GM23338 (cell line): ENCODE data around the gene SLC26A5.
A peak's percentile ranks its signal among the peaks of the same experiment; 100 is the strongest.

Experiments
- CREB1 ChIP-seq: fragments of 250-450 bp; sonication (Bioruptor Pico); IDR thresholded peaks from 2 replicates; pipeline ENCODE4 v1.5.0; 2020; ENCODE audit warnings: low read depth, mild to moderate bottlenecking, moderate library complexity
- EZH2 ChIP-seq: fragments of 200-600 bp; sonication (generic); IDR thresholded peaks from one replicate; pipeline ENCODE4 v1.8.0; 2017; ENCODE audit warnings: antibody characterized with exemption, mild to moderate bottlenecking, low read depth; ENCODE audit not compliant: unreplicated experiment
- EZH2phosphoT487 ChIP-seq: fragments of 200-600 bp; sonication (generic); IDR thresholded peaks from one replicate; pipeline ENCODE4 v1.8.1; 2018; ENCODE audit warnings: antibody characterized with exemption; ENCODE audit not compliant: unreplicated experiment
- NANOG ChIP-seq: IDR thresholded peaks from 2 replicates; pipeline ENCODE4 v1.6.1; 2016; ENCODE audit warnings: antibody characterized with exemption, borderline replicate concordance
- POLR2AphosphoS5 ChIP-seq: IDR thresholded peaks from 2 replicates; pipeline ENCODE4 v1.6.1; 2016; ENCODE audit warnings: antibody characterized with exemption, low read depth
- REST ChIP-seq: IDR thresholded peaks from one replicate; pipeline ENCODE4 v1.6.1; 2018; ENCODE audit warnings: antibody characterized with exemption; ENCODE audit not compliant: unreplicated experiment
- STAT1 ChIP-seq: IDR thresholded peaks from one replicate; pipeline ENCODE4 v1.6.1; 2016; ENCODE audit warnings: antibody characterized with exemption; ENCODE audit not compliant: unreplicated experiment
- TF ChIP-seq, protein P1 (sequence below), 2 experiments: fragments of 200-600 bp in 1 of 2; sonication (generic) in 1 of 2; conservative IDR thresholded peaks; 2 replicates each; pipeline versions ENCODE4 v1.5.1 to v1.6.1; 2016 to 2017; ENCODE audit warnings: antibody characterized with exemption in 2 of 2, low read depth in 2 of 2, mild to moderate bottlenecking in 2 of 2, moderate library complexity in 1 of 2
- TF ChIP-seq, protein P2 (sequence below): IDR thresholded peaks from 2 replicates; pipeline ENCODE4 v1.6.1; 2016; ENCODE audit warnings: antibody characterized with exemption

- TF ChIP-seq, protein P1, sequence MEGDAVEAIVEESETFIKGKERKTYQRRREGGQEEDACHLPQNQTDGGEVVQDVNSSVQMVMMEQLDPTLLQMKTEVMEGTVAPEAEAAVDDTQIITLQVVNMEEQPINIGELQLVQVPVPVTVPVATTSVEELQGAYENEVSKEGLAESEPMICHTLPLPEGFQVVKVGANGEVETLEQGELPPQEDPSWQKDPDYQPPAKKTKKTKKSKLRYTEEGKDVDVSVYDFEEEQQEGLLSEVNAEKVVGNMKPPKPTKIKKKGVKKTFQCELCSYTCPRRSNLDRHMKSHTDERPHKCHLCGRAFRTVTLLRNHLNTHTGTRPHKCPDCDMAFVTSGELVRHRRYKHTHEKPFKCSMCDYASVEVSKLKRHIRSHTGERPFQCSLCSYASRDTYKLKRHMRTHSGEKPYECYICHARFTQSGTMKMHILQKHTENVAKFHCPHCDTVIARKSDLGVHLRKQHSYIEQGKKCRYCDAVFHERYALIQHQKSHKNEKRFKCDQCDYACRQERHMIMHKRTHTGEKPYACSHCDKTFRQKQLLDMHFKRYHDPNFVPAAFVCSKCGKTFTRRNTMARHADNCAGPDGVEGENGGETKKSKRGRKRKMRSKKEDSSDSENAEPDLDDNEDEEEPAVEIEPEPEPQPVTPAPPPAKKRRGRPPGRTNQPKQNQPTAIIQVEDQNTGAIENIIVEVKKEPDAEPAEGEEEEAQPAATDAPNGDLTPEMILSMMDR (conservative IDR thresholded peaks at IDR 0.05; ENCODE audit: low read depth in 2 of 2) = no peak
- TF ChIP-seq NANOG (no peak), STAT1 (no peak), EZH2phosphoT487 (no peak), POLR2AphosphoS5 (peak; percentile 80), EZH2 (no peak), REST (no peak), CREB1 (CRISPR knock-in tag) (peak; percentile 77)
- TF ChIP-seq, protein P2, sequence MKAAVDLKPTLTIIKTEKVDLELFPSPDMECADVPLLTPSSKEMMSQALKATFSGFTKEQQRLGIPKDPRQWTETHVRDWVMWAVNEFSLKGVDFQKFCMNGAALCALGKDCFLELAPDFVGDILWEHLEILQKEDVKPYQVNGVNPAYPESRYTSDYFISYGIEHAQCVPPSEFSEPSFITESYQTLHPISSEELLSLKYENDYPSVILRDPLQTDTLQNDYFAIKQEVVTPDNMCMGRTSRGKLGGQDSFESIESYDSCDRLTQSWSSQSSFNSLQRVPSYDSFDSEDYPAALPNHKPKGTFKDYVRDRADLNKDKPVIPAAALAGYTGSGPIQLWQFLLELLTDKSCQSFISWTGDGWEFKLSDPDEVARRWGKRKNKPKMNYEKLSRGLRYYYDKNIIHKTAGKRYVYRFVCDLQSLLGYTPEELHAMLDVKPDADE = peak; percentile 75
Observed at GRCh38 chr7:103344453-103345149, 101.4 kb downstream of the SLC26A5 start, which contains the start of gene DNAJC2.
